Measurements from ENCODE around the gene MILR1. TPM values are rescaled to one million over a fixed set of nuclear protein-coding genes. Genes with fewer than 3 reads are reported as not detected.
"Not testable (repeated sequence)": the region's sequence is repeated elsewhere in the genome, so short reads cannot be mapped to it uniquely, and the experiment has no call there.

MILR1 gene
- total RNA-seq, 2 experiments from 2014 or later = 0.27 TPM; not detected in 1

- ChIA-PET CTCF (interaction anchor here (1.1 kb wide), 1 partner anchor 19 kb away, joined by 4 read pairs; no protein-coding TSS in a partner anchor), POLR2A (no interaction called here)
- Mint-ChIP-seq H3K9me3 (no peaks in the 10 kb centered on the region), H3K4me3 (no peak overlapping the region), H3K27ac (no peak overlapping the region), H3K36me3 (ENCODE audit: low read depth) (no peaks in the 10 kb centered on the region), H3K27me3 (peaks cover 4% of the 10 kb centered on the region), H3K4me1 (peaks cover 13% of the 10 kb centered on the region)
- DNase-seq = no peak
Observed at GRCh38 chr17:64412944-64413381, 36.0 kb upstream of the MILR1 start.

GRCh38 chr17:64413513-64413912 lies 35.4 kb upstream of the MILR1 start:
- peaks cover 4% of the 10 kb centered on the region for H3K27me3 Mint-ChIP-seq
- H3K27ac Mint-ChIP-seq = no peak overlapping the region
- CTCF ChIA-PET = interaction anchor here (1.1 kb wide), 1 partner anchor 20 kb away, joined by 4 read pairs; no protein-coding TSS in a partner anchor

GRCh38 chr17:64418506-64419339 lies 30.2 kb upstream of the MILR1 start:
- POLR2A ChIA-PET = interaction anchor here (0.8 kb wide), 1 partner anchor 123 kb away, joined by 5 read pairs; no protein-coding TSS in a partner anchor
- peak; percentile 52 for DNase-seq
- H3K4me1 Mint-ChIP-seq = peaks cover 6% of the 10 kb centered on the region
- H3K36me3 Mint-ChIP-seq (ENCODE audit: low read depth) = no peaks in the 10 kb centered on the region
- CTCF ChIA-PET = interaction anchor here (0.6 to 6.7 kb wide), 21 partner anchors 9 to 501 kb away, joined by 3 to 73 read pairs (median 5); partner anchors contain the start of genes LRRC37A3, MILR1 and POLG2
- H3K27ac Mint-ChIP-seq = no peak overlapping the region
- peaks cover 4% of the 10 kb centered on the region for H3K27me3 Mint-ChIP-seq
- no peak overlapping the region for H3K4me3 Mint-ChIP-seq
- no peaks in the 10 kb centered on the region for H3K9me3 Mint-ChIP-seq

More at GRCh38 chr17:64413513-64413912, 35.4 kb upstream of the MILR1 start:
- no peak for DNase-seq
- H3K9me3 Mint-ChIP-seq = no peaks in the 10 kb centered on the region
- POLR2A ChIA-PET = no interaction called here
- H3K4me1 Mint-ChIP-seq = peaks cover 13% of the 10 kb centered on the region
- H3K36me3 Mint-ChIP-seq (ENCODE audit: low read depth) = no peaks in the 10 kb centered on the region
- no peak overlapping the region for H3K4me3 Mint-ChIP-seq

GRCh38 chr17:64420143-64420670 lies 28.7 kb upstream of the MILR1 start:
- CTCF ChIA-PET = interaction anchor here (0.6 to 6.7 kb wide), 35 partner anchors 9 to 432 kb away, joined by 3 to 73 read pairs (median 4); partner anchors contain the start of genes MILR1 and POLG2
- POLR2A ChIA-PET = interaction anchor here (0.6 to 1.0 kb wide), 3 partner anchors 24 to 85 kb away, joined by 3 to 5 read pairs (median 4); no protein-coding TSS in a partner anchor
- Mint-ChIP-seq H3K4me1 (peaks cover 6% of the 10 kb centered on the region), H3K36me3 (ENCODE audit: low read depth) (no peaks in the 10 kb centered on the region), H3K27ac (no peak overlapping the region), H3K9me3 (no peaks in the 10 kb centered on the region), H3K4me3 (no peak overlapping the region), H3K27me3 (peaks cover 5% of the 10 kb centered on the region)
- DNase-seq = peak; percentile 67

GRCh38 chr17:64422121-64422520 lies 26.8 kb upstream of the MILR1 start:
- not testable (repeated sequence) for DNase-seq

GRCh38 chr17:64423881-64424280 lies 25.0 kb upstream of the MILR1 start:
- Mint-ChIP-seq H3K27me3 (peaks cover 14% of the 10 kb centered on the region), H3K36me3 (ENCODE audit: low read depth) (no peaks in the 10 kb centered on the region), H3K4me1 (peaks cover 3% of the 10 kb centered on the region), H3K9me3 (no peaks in the 10 kb centered on the region), H3K27ac (no peak overlapping the region), H3K4me3 (no peak overlapping the region)
- no peak for DNase-seq
- CTCF ChIA-PET = interaction anchor here (1.0 to 1.3 kb wide), 2 partner anchors 67 to 69 kb away, joined by 3 read pairs; no protein-coding TSS in a partner anchor
- POLR2A ChIA-PET = no interaction called here

More at GRCh38 chr17:64422121-64422520, 26.8 kb upstream of the MILR1 start:
- H3K4me3 Mint-ChIP-seq; H3K4me1 Mint-ChIP-seq; H3K36me3 Mint-ChIP-seq (ENCODE audit: low read depth); POLR2A ChIA-PET; H3K9me3 Mint-ChIP-seq; H3K27ac Mint-ChIP-seq: not testable (repeated sequence)
- CTCF ChIA-PET = interaction anchor here (1.0 to 6.7 kb wide), 2 partner anchors 69 to 127 kb away, joined by 4 to 73 read pairs; no protein-coding TSS in a partner anchor
- H3K27me3 Mint-ChIP-seq = peaks cover 15% of the 10 kb centered on the region

- CTCF ChIA-PET = interaction anchor here (0.6 to 1.3 kb wide), 4 partner anchors 67 to 104 kb away, joined by 3 to 4 read pairs (median 3); no protein-coding TSS in a partner anchor
Observed at GRCh38 chr17:64424324-64424849, 24.5 kb upstream of the MILR1 start.

GRCh38 chr17:64425191-64425590 lies 23.7 kb upstream of the MILR1 start:
- Mint-ChIP-seq H3K4me3 (no peak overlapping the region), H3K36me3 (ENCODE audit: low read depth) (no peaks in the 10 kb centered on the region), H3K9me3 (no peaks in the 10 kb centered on the region), H3K27me3 (peaks cover 14% of the 10 kb centered on the region), H3K27ac (no peak overlapping the region), H3K4me1 (peaks cover 2% of the 10 kb centered on the region)
- DNase-seq = no peak
- ChIA-PET CTCF (interaction anchor here (0.7 to 1.0 kb wide), 2 partner anchors 77 to 104 kb away, joined by 3 read pairs; no protein-coding TSS in a partner anchor), POLR2A (no interaction called here)

More at GRCh38 chr17:64424324-64424849, 24.5 kb upstream of the MILR1 start:
- Mint-ChIP-seq H3K4me3 (no peak overlapping the region), H3K27ac (no peak overlapping the region), H3K27me3 (peaks cover 14% of the 10 kb centered on the region), H3K4me1 (peaks cover 3% of the 10 kb centered on the region), H3K9me3 (no peaks in the 10 kb centered on the region), H3K36me3 (ENCODE audit: low read depth) (no peaks in the 10 kb centered on the region)
- POLR2A ChIA-PET = no interaction called here
- no peak for DNase-seq

- CTCF ChIA-PET = interaction anchor here (0.6 kb wide), 1 partner anchor 23 kb away, joined by 3 read pairs; no protein-coding TSS in a partner anchor
- no peaks in the 10 kb centered on the region for H3K4me1 Mint-ChIP-seq
- POLR2A ChIA-PET = no interaction called here
- peaks cover 14% of the 10 kb centered on the region for H3K27me3 Mint-ChIP-seq
- no peak overlapping the region for H3K4me3 Mint-ChIP-seq
- no peak overlapping the region for H3K27ac Mint-ChIP-seq
- DNase-seq = no peak
- H3K9me3 Mint-ChIP-seq = no peaks in the 10 kb centered on the region
- no peaks in the 10 kb centered on the region for H3K36me3 Mint-ChIP-seq (ENCODE audit: low read depth)
Observed at GRCh38 chr17:64426596-64426995, 22.3 kb upstream of the MILR1 start.

- no peaks in the 10 kb centered on the region for H3K4me1 Mint-ChIP-seq
- POLR2A ChIA-PET = no interaction called here
- H3K27me3 Mint-ChIP-seq = peaks cover 14% of the 10 kb centered on the region
- CTCF ChIA-PET = interaction anchor here (0.7 to 1.5 kb wide), 2 partner anchors 9 to 28 kb away, joined by 3 to 4 read pairs; no protein-coding TSS in a partner anchor
- DNase-seq = no peak
- H3K27ac Mint-ChIP-seq = no peak overlapping the region
- H3K4me3 Mint-ChIP-seq = no peak overlapping the region
- H3K9me3 Mint-ChIP-seq = no peaks in the 10 kb centered on the region
- H3K36me3 Mint-ChIP-seq (ENCODE audit: low read depth) = no peaks in the 10 kb centered on the region
Observed at GRCh38 chr17:64428406-64428805, 20.5 kb upstream of the MILR1 start.

GRCh38 chr17:64430036-64430435 lies 18.9 kb upstream of the MILR1 start:
- H3K27ac Mint-ChIP-seq; DNase-seq; H3K9me3 Mint-ChIP-seq; H3K4me3 Mint-ChIP-seq; H3K36me3 Mint-ChIP-seq (ENCODE audit: low read depth); H3K4me1 Mint-ChIP-seq; POLR2A ChIA-PET: not testable (repeated sequence)
- peaks cover 14% of the 10 kb centered on the region for H3K27me3 Mint-ChIP-seq
- CTCF ChIA-PET = interaction anchor here (0.5 to 1.6 kb wide), 5 partner anchors 10 to 97 kb away, joined by 3 to 5 read pairs (median 3); partner anchors contain the start of gene POLG2

- ChIA-PET POLR2A (no interaction called here), CTCF (interaction anchor here (1.3 to 1.4 kb wide), 2 partner anchors 12 to 60 kb away, joined by 3 read pairs; no protein-coding TSS in a partner anchor)
- Mint-ChIP-seq H3K36me3 (ENCODE audit: low read depth) (no peaks in the 10 kb centered on the region), H3K9me3 (peaks cover 5% of the 10 kb centered on the region), H3K27ac (no peak overlapping the region), H3K4me3 (no peak overlapping the region), H3K27me3 (peaks cover 5% of the 10 kb centered on the region), H3K4me1 (no peaks in the 10 kb centered on the region)
- DNase-seq = no peak
Observed at GRCh38 chr17:64431534-64431933, 17.4 kb upstream of the MILR1 start.

Data from activated CD4-positive, alpha-beta T cell treated with anti-CD3 and anti-CD28 coated beads, Interleukin-2, amount 10 ng/mL, durations not matched to agents 7 days and 5 days (primary cell).